Stomach (tissue), 9 donors: ENCODE measurements around the gene APCDD1. TPM values are rescaled to one million over a fixed set of nuclear protein-coding genes. Genes with fewer than 3 reads are reported as not detected.

Source experiments
- DNase-seq, 2 donors: peaks; one replicate each; pipeline versions ENCODE4 v3.0.0 to v3.0.0-alpha.2; 2013 to 2019
- H3K27ac ChIP-seq, 5 donors: fragments of 200-600 bp in 4 of 5; sonication (generic) in 4 of 5; one replicate each; pipeline ENCODE4 v1.5.1; 2013 to 2019; ENCODE audit warnings: mild to moderate bottlenecking in 1 of 5, moderate library complexity in 1 of 5
- H3K27me3 ChIP-seq, 3 donors: fragments of 200-600 bp; sonication (generic); one replicate each; pipeline ENCODE4 v1.5.1; 2017 to 2019; ENCODE audit warnings: mixed run types in 1 of 3
- H3K36me3 ChIP-seq, 4 donors: fragments of 200-600 bp; sonication (generic); 1 replicate in 3 of 4; 2 replicates in 1 of 4; pipeline ENCODE4 v1.5.1; 2016 to 2019
- H3K4me1 ChIP-seq, 4 donors: fragments of 200-600 bp; sonication (generic); one replicate each; pipeline ENCODE4 v1.5.1; 2016 to 2019
- H3K4me3 ChIP-seq, 4 donors: fragments of 200-600 bp; sonication (generic) in 3 of 4; one replicate each; pipeline ENCODE4 v1.5.1; 2016 to 2019; ENCODE audit warnings: mild to moderate bottlenecking in 1 of 4
- H3K9me3 ChIP-seq, 4 donors: fragments of 200-600 bp; sonication (generic); one replicate each; pipeline ENCODE4 v1.5.1; 2016 to 2019
- EP300 ChIP-seq: sonication (generic); formaldehyde crosslinking; IDR thresholded peaks from one replicate; pipeline ENCODE4 v1.6.1; 2017; ENCODE audit warnings: antibody characterized with exemption
- POLR2A ChIP-seq, 4 donors: fragments of 450-650 bp; IDR thresholded peaks; one replicate each; pipeline ENCODE4 v1.6.1; 2016; ENCODE audit warnings: antibody characterized with exemption in 4 of 4, control low read depth in 2 of 4, mild to moderate bottlenecking in 1 of 4, moderate library complexity in 1 of 4
- POLR2AphosphoS5 ChIP-seq, 3 donors: sonication (generic); formaldehyde crosslinking; IDR thresholded peaks; one replicate each; pipeline ENCODE4 v1.6.1; 2016; ENCODE audit warnings: antibody characterized with exemption in 3 of 3
- WGBS, 5 donors: extraction: QIAGEN DNeasy Blood & Tissue Kit in 3 of 5; methylation state at CpG; one replicate each; pipeline versions ENCODE4 v1.1.5 to v1.1.7; 2013 to 2018; 5-methylcytosine and 5-hydroxymethylcytosine counted together
- intact Hi-C: fragments of 100-400 bp; cut with DNase I; formaldehyde crosslinking; loops from one replicate; pipeline ENCODE4 v1.15.1; 2023; ENCODE audit warnings: low total_unique reads
- polyA plus RNA-seq, 3 donors: library from polyadenylated mRNA; stranded (reverse); fragments of 200-250 nt; gene quantifications; one replicate each; pipeline ENCODE4 v1.2.3, GENCODE V29; 2013
- total RNA-seq, 5 donors: library from RNA; depleted of rRNA; stranded (reverse); fragments of >200 nt; gene quantifications; one replicate each; pipeline versions ENCODE4 v1.1.0 to v1.2.3, GENCODE V29; 2014 to 2016
- TF ChIP-seq, protein P1 (sequence below), 7 experiments: fragments of 450-650 bp in 4 of 7; fragments of 200-600 bp in 3 of 7; sonication (generic) in 3 of 7; IDR thresholded peaks; one replicate each; pipeline ENCODE4 v1.5.1; 2016 to 2019; ENCODE audit warnings: antibody characterized with exemption in 7 of 7, control low read depth in 2 of 7, mild to moderate bottlenecking in 1 of 7
- donor health status: healthy with polysubstance abuse.
- donor health status: Bipolar disorder and iron deficiency.
- donor health status: healthy.

Gene APCDD1
- total and polyA plus RNA-seq, 8 donors: 11.0 to 142 (median 25.9) TPM

DNA sequence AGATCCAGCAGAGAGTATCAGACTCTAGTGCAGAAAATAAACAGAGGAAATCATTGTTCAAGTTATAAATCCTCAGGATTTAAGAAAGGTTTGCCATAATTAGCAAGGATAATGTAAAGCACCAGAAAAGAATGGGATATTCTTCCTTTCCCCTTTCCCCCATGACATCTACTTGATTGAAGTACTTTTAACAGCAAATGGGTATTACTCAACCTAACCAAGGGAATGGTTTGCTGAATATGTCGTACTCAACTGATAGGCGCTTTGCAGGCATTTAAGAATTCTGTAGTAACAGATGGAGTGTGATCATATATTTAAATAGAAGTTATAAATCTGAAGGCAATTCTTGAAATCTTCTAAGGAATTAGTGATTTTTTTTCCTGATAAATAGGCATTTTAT lies 2.7 kb downstream of the APCDD1 start:
- Histone ChIP-seq H3K36me3 (no peaks in the 10 kb centered on the region), H3K4me3 (peak overlapping the region; percentile 73 to 83 (median 78)), H3K4me1 (peaks cover 9 to 49% (median 35%) of the 10 kb centered on the region in 4 donors), H3K27ac (no peak overlapping the region), H3K9me3 (no peaks in the 10 kb centered on the region), H3K27me3 (peaks cover 0 to 19% (median 16%) of the 10 kb centered on the region in 3 donors)
- intact Hi-C loops: no loop called here
- WGBS, 5 donors: 90 to 95% (median 91%) methylated on average over 2 of the region's 2 CpGs
- TF ChIP-seq EP300: no peak
- TF ChIP-seq, protein P1, sequence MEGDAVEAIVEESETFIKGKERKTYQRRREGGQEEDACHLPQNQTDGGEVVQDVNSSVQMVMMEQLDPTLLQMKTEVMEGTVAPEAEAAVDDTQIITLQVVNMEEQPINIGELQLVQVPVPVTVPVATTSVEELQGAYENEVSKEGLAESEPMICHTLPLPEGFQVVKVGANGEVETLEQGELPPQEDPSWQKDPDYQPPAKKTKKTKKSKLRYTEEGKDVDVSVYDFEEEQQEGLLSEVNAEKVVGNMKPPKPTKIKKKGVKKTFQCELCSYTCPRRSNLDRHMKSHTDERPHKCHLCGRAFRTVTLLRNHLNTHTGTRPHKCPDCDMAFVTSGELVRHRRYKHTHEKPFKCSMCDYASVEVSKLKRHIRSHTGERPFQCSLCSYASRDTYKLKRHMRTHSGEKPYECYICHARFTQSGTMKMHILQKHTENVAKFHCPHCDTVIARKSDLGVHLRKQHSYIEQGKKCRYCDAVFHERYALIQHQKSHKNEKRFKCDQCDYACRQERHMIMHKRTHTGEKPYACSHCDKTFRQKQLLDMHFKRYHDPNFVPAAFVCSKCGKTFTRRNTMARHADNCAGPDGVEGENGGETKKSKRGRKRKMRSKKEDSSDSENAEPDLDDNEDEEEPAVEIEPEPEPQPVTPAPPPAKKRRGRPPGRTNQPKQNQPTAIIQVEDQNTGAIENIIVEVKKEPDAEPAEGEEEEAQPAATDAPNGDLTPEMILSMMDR (IDR thresholded peaks at IDR 0.05): no peak
- no peak for TF ChIP-seq POLR2AphosphoS5 (IDR thresholded peaks at IDR 0.05)
- no peak for TF ChIP-seq POLR2A (IDR thresholded peaks at IDR 0.05)
- no peak for DNase-seq

DNA sequence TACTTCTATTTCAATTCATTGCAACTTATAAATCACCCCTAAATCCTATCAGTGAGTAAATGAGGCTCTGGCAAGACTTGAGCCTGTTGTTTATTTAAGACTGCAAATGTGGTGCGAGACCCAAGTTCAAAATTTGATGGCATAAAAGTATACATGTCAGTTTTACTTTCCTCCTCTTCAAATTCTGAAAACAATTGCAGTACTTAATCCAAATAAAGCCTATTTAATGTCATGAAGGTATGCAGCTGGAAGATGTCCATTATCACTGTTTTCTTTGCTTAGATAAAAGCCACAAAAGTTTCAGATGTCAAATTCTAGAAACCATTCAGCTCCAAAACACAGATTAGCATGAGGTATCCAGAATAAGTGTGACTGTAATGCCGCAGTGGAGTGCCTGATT lies 3.3 kb downstream of the APCDD1 start:
- WGBS, 5 donors: 24 to 46% (median 37%) methylated on average over 2 of the region's 2 CpGs
- Histone ChIP-seq H3K4me3 (peak overlapping the region in 2 of 4 donors; percentile 5 to 15), H3K4me1 (peaks cover 9 to 49% (median 35%) of the 10 kb centered on the region in 4 donors), H3K9me3 (no peaks in the 10 kb centered on the region), H3K27ac (peak overlapping the region in 1 of 5 donors; percentile 17), H3K36me3 (no peaks in the 10 kb centered on the region), H3K27me3 (peaks cover 0 to 19% (median 16%) of the 10 kb centered on the region in 3 donors)
- TF ChIP-seq POLR2AphosphoS5 (IDR thresholded peaks at IDR 0.05): no peak
- no peak for TF ChIP-seq POLR2A (IDR thresholded peaks at IDR 0.05)
- TF ChIP-seq, protein P1 (IDR thresholded peaks at IDR 0.05): no peak
- no peak for TF ChIP-seq EP300
- no peak for DNase-seq
- intact Hi-C loops: no loop called here

DNA sequence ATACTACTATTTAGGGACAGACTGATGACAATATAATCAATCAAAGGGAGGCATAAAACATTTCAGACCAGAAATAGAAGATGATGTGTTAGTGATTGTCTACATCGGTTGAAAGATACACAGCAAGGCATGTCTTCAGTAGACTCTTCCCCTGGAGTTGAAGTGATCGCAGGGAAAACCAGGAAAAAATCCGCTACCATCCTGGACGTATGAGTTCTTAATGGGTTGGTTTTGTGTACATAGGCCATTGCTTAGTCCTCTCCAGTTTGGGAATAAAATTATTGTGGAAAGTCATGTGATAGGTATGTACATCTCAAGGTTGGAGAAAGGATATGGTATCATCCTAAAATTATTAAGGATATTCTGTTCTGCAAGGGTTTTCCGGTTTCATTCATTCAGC lies 4.3 kb downstream of the APCDD1 start:
- H3K27ac ChIP-seq: no peak overlapping the region
- no peaks in the 10 kb centered on the region for H3K9me3 ChIP-seq
- H3K36me3 ChIP-seq: no peaks in the 10 kb centered on the region
- H3K27me3 ChIP-seq: peaks cover 0 to 19% (median 14%) of the 10 kb centered on the region in 3 donors
- 84 to 96% (median 90%) methylated on average over 5 of the region's 5 CpGs for WGBS, 5 donors
- intact Hi-C loops: no loop called here
- H3K4me3 ChIP-seq: peak overlapping the region in 1 of 4 donors; percentile 15
- peaks cover 9 to 43% (median 32%) of the 10 kb centered on the region in 4 donors for H3K4me1 ChIP-seq
- DNase-seq: no peak
- TF ChIP-seq POLR2AphosphoS5 (IDR thresholded peaks at IDR 0.05) (no peak), POLR2A (IDR thresholded peaks at IDR 0.05) (no peak), EP300 (no peak)
- TF ChIP-seq, protein P1 (IDR thresholded peaks at IDR 0.05): no peak

DNA sequence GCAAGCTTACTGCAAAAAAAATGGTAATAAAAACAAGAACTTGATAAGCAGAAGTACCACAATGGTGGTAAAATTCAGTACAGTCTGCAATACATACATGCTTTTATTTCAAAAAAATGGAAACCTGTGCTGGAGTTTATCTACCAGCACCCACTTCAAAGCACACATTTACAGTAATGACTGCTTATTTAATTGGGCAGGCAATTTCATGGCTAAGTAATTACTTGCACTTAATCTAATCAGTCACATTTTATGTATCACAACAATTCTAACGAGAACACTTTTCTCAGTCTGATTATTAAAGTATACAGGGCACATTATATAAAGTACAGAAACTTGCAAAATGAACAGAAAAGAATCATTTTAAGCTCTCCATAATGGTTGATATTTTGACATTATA lies 5.2 kb downstream of the APCDD1 start:
- no peak for TF ChIP-seq POLR2A (IDR thresholded peaks at IDR 0.05)
- no peak for TF ChIP-seq EP300
- TF ChIP-seq, protein P1 (IDR thresholded peaks at IDR 0.05): no peak
- TF ChIP-seq POLR2AphosphoS5 (IDR thresholded peaks at IDR 0.05): no peak
- no peaks in the 10 kb centered on the region for H3K36me3 ChIP-seq
- no peak for DNase-seq
- peaks cover 9 to 42% (median 25%) of the 10 kb centered on the region in 4 donors for H3K4me1 ChIP-seq
- H3K27ac ChIP-seq: no peak overlapping the region
- WGBS, 5 donors: 0 to 54% (median 26%) methylated on average over 1 of the region's 1 CpG
- peaks cover 0 to 14% (median 6%) of the 10 kb centered on the region in 3 donors for H3K27me3 ChIP-seq
- intact Hi-C loops: no loop called here
- no peaks in the 10 kb centered on the region for H3K9me3 ChIP-seq
- H3K4me3 ChIP-seq: no peak overlapping the region
